Stimulated activated naive B cell treated with anti-CD40 and anti-IgM and Interleukin-4, amounts not matched to agents 10 μg/mL and 1 μg/mL and 100 μg/mL, for 72 hours (primary cell): ENCODE data around the gene ANKRD52.
A peak's percentile ranks its signal among the peaks of the same experiment; 100 is the strongest.

ENCODE experiments used
- ATAC-seq, 2 donors: fragments of 150-1000 bp; cut with Tn5 transposase; replicated peaks; 2 replicates each; pipeline ENCODE4 v1.10.0; 2021; ENCODE audit warnings: moderate library complexity in 1 of 2
- DNase-seq: peaks from one replicate; pipeline ENCODE4 v3.0.0; 2021
- H3K27ac Mint-ChIP-seq: one replicate; pipeline ENCODE4 v1.8.0; 2022; ENCODE audit warnings: mild to moderate bottlenecking, mixed read lengths
- H3K27me3 Mint-ChIP-seq, 2 donors: one replicate each; pipeline ENCODE4 v1.8.0; 2022; ENCODE audit warnings: mixed read lengths in 2 of 2
- H3K36me3 Mint-ChIP-seq, 2 donors: one replicate each; pipeline ENCODE4 v1.8.0; 2022; ENCODE audit warnings: mixed read lengths in 2 of 2, mild to moderate bottlenecking in 1 of 2
- H3K4me1 Mint-ChIP-seq, 2 donors: one replicate each; pipeline ENCODE4 v1.8.0; 2022; ENCODE audit warnings: mixed read lengths in 2 of 2, mild to moderate bottlenecking in 1 of 2
- H3K4me3 Mint-ChIP-seq, 2 donors: one replicate each; pipeline ENCODE4 v1.8.0; 2022; ENCODE audit warnings: mild to moderate bottlenecking in 2 of 2, mixed read lengths in 2 of 2, moderate library complexity in 1 of 2
- H3K9me3 Mint-ChIP-seq, 2 donors: one replicate each; pipeline ENCODE4 v1.8.0; 2022; ENCODE audit warnings: mixed read lengths in 2 of 2, mild to moderate bottlenecking in 1 of 2

The ANKRD52 gene

GRCh38 chr12:56242986-56243385 lies 15.2 kb downstream of the ANKRD52 start:
- Mint-ChIP-seq H3K4me3 (no peak overlapping the region), H3K27me3 (no peaks in the 10 kb centered on the region), H3K36me3 (peaks cover 28 to 56% of the 10 kb centered on the region in 2 donors), H3K9me3 (no peaks in the 10 kb centered on the region), H3K27ac (no peak overlapping the region), H3K4me1 (peaks cover 10 to 11% of the 10 kb centered on the region in 2 donors)
- no peak for ATAC-seq
- no peak for DNase-seq

- Mint-ChIP-seq H3K4me3 (no peak overlapping the region), H3K9me3 (no peaks in the 10 kb centered on the region)
Observed at GRCh38 chr12:56241424-56242303, 16.5 kb downstream of the ANKRD52 start.

DNA sequence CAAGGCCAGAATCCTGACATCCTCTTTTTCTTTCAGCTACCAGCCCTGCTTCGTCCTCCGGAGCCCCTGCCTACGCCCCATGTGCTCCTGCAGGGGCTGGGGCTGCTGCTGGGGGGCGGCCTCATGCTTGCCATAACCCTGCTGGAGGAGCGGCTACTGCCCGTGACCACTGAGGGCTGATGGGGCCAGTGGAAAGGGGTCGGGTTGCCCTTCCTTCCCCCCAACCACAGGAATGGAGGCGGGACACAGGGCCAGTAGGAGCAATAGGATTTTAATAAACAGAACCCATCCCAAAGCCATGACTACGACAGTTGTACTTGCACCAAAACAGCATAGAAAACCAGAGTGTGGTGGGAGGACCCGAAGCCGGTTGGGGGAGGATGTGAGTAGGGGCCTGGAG lies 20.6 kb downstream of the ANKRD52 start:
- Mint-ChIP-seq H3K4me3 (no peak overlapping the region), H3K4me1 (peaks cover 7 to 8% of the 10 kb centered on the region in 2 donors), H3K27ac (no peak overlapping the region), H3K27me3 (no peaks in the 10 kb centered on the region), H3K36me3 (peaks cover 17 to 42% of the 10 kb centered on the region in 2 donors), H3K9me3 (no peaks in the 10 kb centered on the region)
- DNase-seq (no peak), ATAC-seq (no peak)

More at GRCh38 chr12:56241424-56242303, 16.5 kb downstream of the ANKRD52 start:
- DNase-seq, result no peak
- ATAC-seq, result no peak
- H3K27me3 Mint-ChIP-seq, result no peaks in the 10 kb centered on the region
- H3K27ac Mint-ChIP-seq, result peak overlapping the region; percentile 72
- H3K4me1 Mint-ChIP-seq, result peaks cover 10 to 11% of the 10 kb centered on the region in 2 donors
- H3K36me3 Mint-ChIP-seq, result peaks cover 21 to 56% of the 10 kb centered on the region in 2 donors

- H3K4me3 Mint-ChIP-seq, result no peak overlapping the region
- no peak for DNase-seq
- H3K27me3 Mint-ChIP-seq, result no peaks in the 10 kb centered on the region
- no peak for ATAC-seq
- H3K9me3 Mint-ChIP-seq, result no peaks in the 10 kb centered on the region
- peaks cover 12 to 36% of the 10 kb centered on the region in 2 donors for H3K36me3 Mint-ChIP-seq
- H3K27ac Mint-ChIP-seq, result no peak overlapping the region
- peaks cover 2% of the 10 kb centered on the region in 2 donors for H3K4me1 Mint-ChIP-seq
Observed at GRCh38 chr12:56236985-56237384, 21.2 kb downstream of the ANKRD52 start.

DNA sequence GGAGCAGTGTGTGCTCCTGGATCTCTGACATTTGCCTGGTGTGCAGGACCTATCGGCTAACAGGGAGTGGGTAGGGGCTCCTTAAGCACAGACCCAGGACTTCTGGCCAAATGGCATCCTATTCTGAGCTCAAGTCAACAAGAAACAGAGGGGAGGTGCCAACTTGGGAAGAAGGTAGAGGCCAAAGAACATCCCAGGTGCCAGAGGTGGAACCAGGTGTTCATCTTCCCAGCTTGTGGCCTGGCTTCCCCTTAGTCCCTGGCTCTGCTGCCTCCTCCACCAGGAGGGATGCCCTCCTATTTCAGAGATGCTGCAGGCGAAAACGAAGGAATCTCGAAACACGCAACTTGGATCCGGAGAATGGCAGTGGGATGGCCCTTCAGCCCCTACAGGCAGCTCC lies 22.1 kb downstream of the ANKRD52 start:
- Mint-ChIP-seq H3K27ac (no peak overlapping the region), H3K27me3 (no peaks in the 10 kb centered on the region), H3K4me3 (no peak overlapping the region), H3K36me3 (peaks cover 7 to 29% of the 10 kb centered on the region in 2 donors), H3K9me3 (no peaks in the 10 kb centered on the region), H3K4me1 (no peaks in the 10 kb centered on the region)
- DNase-seq (no peak), ATAC-seq (no peak)

GRCh38 chr12:56234746-56235436 lies 23.3 kb downstream of the ANKRD52 start:
- H3K4me3 Mint-ChIP-seq, result no peak overlapping the region
- ATAC-seq, result no peak
- peaks cover 4 to 5% of the 10 kb centered on the region in 2 donors for H3K4me1 Mint-ChIP-seq
- H3K36me3 Mint-ChIP-seq, result peaks cover 2 to 26% of the 10 kb centered on the region in 2 donors
- peak overlapping the region; percentile 83 for H3K27ac Mint-ChIP-seq
- DNase-seq, result no peak
- no peaks in the 10 kb centered on the region for H3K9me3 Mint-ChIP-seq
- H3K27me3 Mint-ChIP-seq, result no peaks in the 10 kb centered on the region

- DNase-seq (no peak), ATAC-seq (no peak)
- Mint-ChIP-seq H3K4me1 (peaks cover 4 to 5% of the 10 kb centered on the region in 2 donors), H3K27me3 (no peaks in the 10 kb centered on the region), H3K9me3 (no peaks in the 10 kb centered on the region), H3K27ac (no peak overlapping the region), H3K4me3 (no peak overlapping the region), H3K36me3 (peaks cover 11 to 24% of the 10 kb centered on the region in 2 donors)
Observed at GRCh38 chr12:56231184-56231582, 27.0 kb downstream of the ANKRD52 start.

DNA sequence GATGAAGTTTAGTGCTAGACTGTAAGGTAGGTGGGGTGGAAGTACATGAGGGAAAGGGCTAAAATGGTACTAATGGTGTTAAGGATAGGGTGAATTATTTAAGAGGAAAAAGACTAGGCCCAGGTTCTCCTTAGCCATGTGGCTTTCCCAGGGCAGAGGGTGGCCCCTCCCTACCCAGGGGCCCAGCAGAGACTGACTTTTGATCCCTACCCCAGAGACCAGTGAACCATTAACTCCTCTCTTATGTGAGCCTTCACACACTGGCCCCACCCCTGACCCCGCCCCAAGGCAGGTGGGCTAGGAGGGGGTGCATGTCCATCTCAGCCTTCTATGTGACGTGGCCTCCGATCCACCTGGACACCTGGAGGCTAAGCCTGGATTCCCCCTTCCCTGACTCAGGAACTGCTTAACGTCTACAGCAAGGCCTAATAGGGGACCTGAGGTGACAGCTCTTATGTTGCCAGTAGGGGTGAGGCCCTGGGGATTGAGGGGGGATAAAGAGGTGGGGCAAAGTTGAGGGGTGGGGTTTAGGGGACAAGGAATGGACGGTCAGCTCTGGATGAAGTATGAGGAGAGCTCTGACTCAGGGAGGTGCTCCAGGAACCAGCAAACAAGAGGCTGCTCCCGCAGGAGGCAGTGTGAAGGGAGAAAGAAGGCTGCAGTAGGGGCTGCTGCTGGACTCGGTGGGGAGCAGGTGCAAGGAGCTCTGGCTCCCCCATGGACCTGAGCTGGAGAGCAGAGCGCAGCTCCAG lies 27.6 kb downstream of the ANKRD52 start:
- Mint-ChIP-seq H3K27me3 (no peaks in the 10 kb centered on the region), H3K9me3 (no peaks in the 10 kb centered on the region), H3K36me3 (peaks cover 13 to 24% of the 10 kb centered on the region in 2 donors), H3K27ac (peak overlapping the region; percentile 42), H3K4me1 (peaks cover 4 to 7% of the 10 kb centered on the region in 2 donors), H3K4me3 (no peak overlapping the region)
- DNase-seq, result no peak
- ATAC-seq, result no peak

DNA sequence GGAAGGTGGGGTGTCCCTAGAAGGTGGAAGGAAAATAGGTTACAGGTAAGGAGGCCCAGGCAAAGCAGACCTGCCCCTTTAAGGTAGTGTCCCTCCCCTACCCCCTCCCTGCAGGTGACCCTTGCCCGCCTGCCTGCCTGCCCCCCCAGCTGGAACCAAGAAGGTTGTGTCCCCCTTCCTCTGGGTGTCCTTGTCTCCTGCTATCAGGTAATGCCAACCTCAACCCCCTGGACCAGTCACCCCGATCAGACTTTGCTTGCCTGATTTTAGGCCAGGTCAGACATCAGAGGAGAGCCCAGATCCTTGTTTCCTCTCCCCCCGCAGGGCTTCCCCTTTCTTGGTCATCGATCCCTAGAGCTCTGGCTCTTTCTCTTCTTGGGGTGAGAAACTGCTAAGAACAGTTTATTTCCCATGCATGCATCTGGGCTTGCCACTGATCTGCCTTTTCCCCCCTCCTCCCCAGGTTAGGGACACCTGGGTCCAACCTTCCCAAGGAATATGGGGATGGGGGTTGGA lies 28.2 kb downstream of the ANKRD52 start, which contains the start of gene SLC39A5:
Gene SLC39A5, plus strand, starts transcription at position 136 of the 516 bp plus-strand sequence. CDS start 1,224 bp downstream, outside the sequence.
- Mint-ChIP-seq H3K4me1 (peaks cover 11 to 13% of the 10 kb centered on the region in 2 donors), H3K36me3 (peaks cover 15 to 28% of the 10 kb centered on the region in 2 donors), H3K27me3 (no peaks in the 10 kb centered on the region), H3K27ac (peak within 1 kb of the TSS; percentile 47), H3K9me3 (no peaks in the 10 kb centered on the region), H3K4me3 (no peak within 1 kb of the TSS)
- no peak for ATAC-seq
- DNase-seq, result no peak

GRCh38 chr12:56229082-56229481 lies 29.1 kb downstream of the ANKRD52 start:
- peaks cover 16 to 20% of the 10 kb centered on the region in 2 donors for H3K4me1 Mint-ChIP-seq
- ATAC-seq, result no peak
- no peaks in the 10 kb centered on the region for H3K9me3 Mint-ChIP-seq
- H3K36me3 Mint-ChIP-seq, result peaks cover 16 to 28% of the 10 kb centered on the region in 2 donors
- H3K4me3 Mint-ChIP-seq, result no peak overlapping the region
- DNase-seq, result no peak
- no peak overlapping the region for H3K27ac Mint-ChIP-seq
- H3K27me3 Mint-ChIP-seq, result no peaks in the 10 kb centered on the region

DNA sequence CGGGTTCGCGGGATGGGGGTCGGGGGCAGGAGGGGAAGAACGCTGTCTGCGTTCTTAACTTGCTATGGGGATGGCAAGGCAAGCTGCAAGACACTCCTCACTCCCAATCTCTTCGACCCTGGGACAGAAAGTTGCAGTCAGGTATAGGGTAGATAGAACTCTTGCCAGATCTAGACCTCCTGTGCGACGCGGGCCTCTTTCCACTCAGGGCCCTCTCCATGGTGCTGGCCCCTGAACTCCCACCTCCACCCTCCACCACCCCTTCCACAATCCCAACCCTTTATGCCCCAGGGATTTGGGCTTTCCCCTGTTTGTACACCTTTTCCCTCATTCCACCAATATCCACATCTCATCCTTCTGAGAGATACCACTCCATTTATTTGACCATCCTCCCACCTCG lies 33.2 kb downstream of the ANKRD52 start:
- Mint-ChIP-seq H3K27me3 (no peaks in the 10 kb centered on the region), H3K27ac (peak overlapping the region; percentile 91), H3K4me3 (peak overlapping the region; percentile 86 to 92), H3K36me3 (peaks cover 16 to 35% of the 10 kb centered on the region in 2 donors), H3K9me3 (no peaks in the 10 kb centered on the region), H3K4me1 (peaks cover 28 to 43% of the 10 kb centered on the region in 2 donors)
- DNase-seq (no peak), ATAC-seq (no peak)

DNA sequence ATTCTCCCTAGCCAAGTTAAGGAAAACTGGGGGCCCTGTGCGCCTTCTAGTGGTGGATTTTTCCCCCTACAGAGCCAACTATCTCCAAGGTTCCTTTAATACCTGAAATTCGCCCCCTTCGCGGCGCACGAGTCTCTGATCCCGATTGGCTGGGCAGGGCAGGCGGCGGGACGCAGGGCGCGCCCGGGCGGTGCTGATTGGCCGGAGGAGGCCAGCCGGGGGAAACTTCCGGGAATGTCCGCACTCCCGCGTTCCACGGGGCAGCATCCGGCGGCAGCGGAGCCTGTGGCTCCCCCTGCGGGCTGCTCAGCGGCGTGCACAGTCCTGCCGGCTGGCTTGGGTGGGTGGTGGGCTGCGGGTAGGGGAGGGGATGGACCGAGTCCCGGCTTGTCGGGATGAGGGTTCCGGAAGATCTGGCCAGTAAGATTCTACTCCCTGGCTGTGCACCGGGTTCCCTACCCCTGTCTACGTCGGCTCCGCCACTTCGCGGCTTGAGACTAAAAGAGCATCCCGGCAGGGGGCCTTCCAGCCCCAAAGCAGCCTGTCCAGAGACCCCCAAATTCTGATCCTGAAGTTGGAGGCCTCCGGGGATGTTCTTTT lies 34.0 kb downstream of the ANKRD52 start, which contains the start of gene NABP2:
Gene NABP2, plus strand, starts transcription at position 241 of the 600 bp plus-strand sequence. CDS start 515 bp downstream, outside the sequence.
- peaks cover 29 to 42% of the 10 kb centered on the region in 2 donors for H3K4me1 Mint-ChIP-seq
- DNase-seq (peak; percentile 95), ATAC-seq (peak; percentile 83 to 85)
- no peaks in the 10 kb centered on the region for H3K27me3 Mint-ChIP-seq
- H3K27ac Mint-ChIP-seq, result peak within 1 kb of the TSS; percentile 91
- peaks cover 11 to 29% of the 10 kb centered on the region in 2 donors for H3K36me3 Mint-ChIP-seq
- peak within 1 kb of the TSS; percentile 86 to 92 for H3K4me3 Mint-ChIP-seq
- H3K9me3 Mint-ChIP-seq, result no peaks in the 10 kb centered on the region

DNA sequence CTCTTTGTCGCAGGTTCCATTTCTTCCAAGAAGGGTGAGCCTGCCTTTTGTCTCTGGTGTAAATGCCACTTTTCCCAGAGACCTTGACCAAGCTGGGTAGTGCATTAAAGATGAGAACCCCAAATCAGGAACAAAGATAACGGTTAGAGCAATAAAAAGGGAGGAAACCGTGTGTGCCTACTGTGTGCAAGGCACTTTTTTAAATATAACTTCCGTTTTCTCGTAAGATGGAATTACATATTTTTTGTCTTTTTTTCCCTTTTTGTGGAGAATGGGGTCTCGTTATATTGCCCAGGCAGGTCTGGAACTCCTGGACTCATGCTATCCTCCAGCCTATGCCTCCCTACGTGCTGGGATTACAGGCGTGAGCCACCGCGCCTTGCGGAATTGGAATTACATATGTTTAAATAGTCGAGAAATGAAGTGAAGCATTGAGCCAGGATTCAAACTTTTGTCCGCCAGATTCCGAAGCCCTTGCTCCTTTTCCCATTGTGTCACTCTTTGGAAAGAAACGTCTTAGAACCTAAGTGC lies 34.5 kb downstream of the ANKRD52 start:
- no peaks in the 10 kb centered on the region for H3K9me3 Mint-ChIP-seq
- H3K4me1 Mint-ChIP-seq, result peaks cover 29 to 42% of the 10 kb centered on the region in 2 donors
- no peaks in the 10 kb centered on the region for H3K27me3 Mint-ChIP-seq
- peak overlapping the region; percentile 86 to 92 for H3K4me3 Mint-ChIP-seq
- peaks cover 9 to 27% of the 10 kb centered on the region in 2 donors for H3K36me3 Mint-ChIP-seq
- ATAC-seq, result no peak
- H3K27ac Mint-ChIP-seq, result peak overlapping the region; percentile 76
- DNase-seq, result no peak
